Neural cell (in vitro differentiated cells): Measurements from ENCODE around the gene DGCR8. TPM values are rescaled to one million over a fixed set of nuclear protein-coding genes. Genes with fewer than 3 reads are reported as not detected.

Experiments
- H2AFZ ChIP-seq: fragments of 200-600, 300-800 bp; sonication (generic), shearing (Covaris generic); 2 replicates; pipeline ENCODE4 v1.6.0; 2014; ENCODE audit warnings: low read depth, mild to moderate bottlenecking, antibody characterized with exemption, low read length, moderate library complexity
- H3F3A ChIP-seq: fragments of 200-600 bp; shearing (Covaris generic); 2 replicates; pipeline ENCODE4 v1.6.1; 2016; ENCODE audit warnings: mild to moderate bottlenecking, moderate library complexity, mixed read lengths, antibody characterized with exemption, low read length; ENCODE audit not compliant: insufficient read depth, poor library complexity, severe bottlenecking
- H3K27ac ChIP-seq: fragments of 200-600, 300-800 bp; sonication (generic), shearing (Covaris generic); 2 replicates; pipeline ENCODE4 v1.5.1; 2014; ENCODE audit warnings: mild to moderate bottlenecking, low read length, moderate library complexity
- H3K27me3 ChIP-seq: fragments of 300-800, 200-600 bp; sonication (generic), shearing (Covaris generic); 2 replicates; pipeline ENCODE4 v1.6.0; 2014; ENCODE audit warnings: mild to moderate bottlenecking, low read depth, low read length, moderate library complexity; ENCODE audit not compliant: insufficient read depth
- H3K36me3 ChIP-seq: fragments of 300-800, 200-600 bp; sonication (generic), shearing (Covaris generic); 2 replicates; pipeline ENCODE4 v1.5.1; 2014; ENCODE audit warnings: mild to moderate bottlenecking, antibody characterized with exemption, low read length, moderate library complexity; ENCODE audit not compliant: insufficient read depth
- H3K4me2 ChIP-seq: fragments of 300-800, 200-600 bp; sonication (generic), shearing (Covaris generic); 2 replicates; pipeline ENCODE4 v1.6.0; 2014; ENCODE audit warnings: mild to moderate bottlenecking, low read length
- H3K4me3 ChIP-seq: fragments of 300-800, 200-600 bp; sonication (generic), shearing (Covaris generic); 2 replicates; pipeline ENCODE4 v1.5.1; 2014; ENCODE audit warnings: mild to moderate bottlenecking, low read length, moderate library complexity
- H3K79me2 ChIP-seq: fragments of 200-600 bp; shearing (Covaris generic); replicated peaks from 2 replicates; pipeline ENCODE4 v1.6.0; 2014; ENCODE audit warnings: mild to moderate bottlenecking, low read length, moderate library complexity; ENCODE audit not compliant: insufficient read depth
- H3K9ac ChIP-seq: fragments of 300-800, 200-600 bp; sonication (generic), shearing (Covaris generic); 2 replicates; pipeline ENCODE4 v1.6.1; 2016; ENCODE audit warnings: mild to moderate bottlenecking, low read length, mixed read lengths
- H3K9me2 ChIP-seq: fragments of 200-600 bp; shearing (Covaris generic); 2 replicates; pipeline ENCODE4 v1.6.1; 2016; ENCODE audit warnings: mild to moderate bottlenecking, low read length, mixed read lengths; ENCODE audit not compliant: insufficient read depth
- H3K9me3 ChIP-seq: fragments of 200-600, 300-800 bp; sonication (generic), shearing (Covaris generic); 2 replicates; pipeline ENCODE4 v1.6.1; 2016; ENCODE audit warnings: mild to moderate bottlenecking, mixed run types, low read length, moderate library complexity, mixed read lengths
- H4K20me1 ChIP-seq: fragments of 200-600 bp; shearing (Covaris generic); 2 replicates; pipeline ENCODE4 v1.6.1; 2016; ENCODE audit warnings: mild to moderate bottlenecking, mixed run types; ENCODE audit not compliant: insufficient read depth
- CTCF ChIP-seq: fragments of 450-650 bp; IDR thresholded peaks from 2 replicates; pipeline ENCODE4 v1.5.1; 2014; ENCODE audit warnings: antibody characterized with exemption, mild to moderate bottlenecking, moderate library complexity; ENCODE audit not compliant: poor library complexity, severe bottlenecking
- EP300 ChIP-seq: fragments of 450-650 bp; conservative IDR thresholded peaks from 2 replicates; pipeline ENCODE4 v1.6.1; 2014; ENCODE audit warnings: antibody characterized with exemption, mild to moderate bottlenecking, moderate library complexity; ENCODE audit not compliant: poor library complexity, severe bottlenecking
- EZH2 ChIP-seq: fragments of 200-600, 300-800 bp; shearing (Covaris generic), sonication (generic); IDR thresholded peaks from 2 replicates; pipeline ENCODE4 v1.6.1; 2014; ENCODE audit warnings: antibody characterized with exemption, low read length, borderline replicate concordance, mild to moderate bottlenecking; ENCODE audit not compliant: insufficient read depth, poor library complexity, severe bottlenecking
- MXI1 ChIP-seq: fragments of 450-650 bp; conservative IDR thresholded peaks from 2 replicates; pipeline ENCODE4 v1.6.1; 2014; ENCODE audit warnings: antibody characterized with exemption, mild to moderate bottlenecking; ENCODE audit not compliant: poor library complexity, severe bottlenecking
- POLR2AphosphoS5 ChIP-seq: IDR thresholded peaks from 2 replicates; pipeline ENCODE4 v1.6.1; 2012
- RAD21 ChIP-seq: fragments of 450-650 bp; conservative IDR thresholded peaks from 2 replicates; pipeline ENCODE4 v1.6.1; 2014; ENCODE audit warnings: antibody characterized with exemption, mild to moderate bottlenecking, moderate library complexity
- REST ChIP-seq: IDR thresholded peaks from 2 replicates; pipeline ENCODE4 v1.6.1; 2012; ENCODE audit warnings: borderline replicate concordance
- SMC3 ChIP-seq: fragments of 450-650 bp; conservative IDR thresholded peaks from 2 replicates; pipeline ENCODE4 v1.6.1; 2014; ENCODE audit warnings: antibody characterized with exemption, mild to moderate bottlenecking, moderate library complexity; ENCODE audit not compliant: poor library complexity
- TAF1 ChIP-seq: IDR thresholded peaks from 2 replicates; pipeline ENCODE4 v1.6.1; 2012; ENCODE audit warnings: low read depth
- polyA plus RNA-seq: library from polyadenylated mRNA; depleted of rRNA; stranded (reverse); fragments of >200 nt; gene quantifications from 2 replicates; pipeline ENCODE4 v1.2.3, GENCODE V29; 2014

DGCR8 gene
- polyA plus RNA-seq, 1 donor from 2014 or later: 48.9 TPM

- no peaks in the 10 kb centered on the region for H3K9me3 ChIP-seq
- no peaks in the 10 kb centered on the region for H3K9me2 ChIP-seq
- no peak overlapping the region for H3K9ac ChIP-seq
- no peak overlapping the region for H2AFZ ChIP-seq
- no peak overlapping the region for H3K27ac ChIP-seq
- no peaks in the 10 kb centered on the region for H3K79me2 ChIP-seq
- TF ChIP-seq EP300 (no peak), REST (no peak), POLR2AphosphoS5 (no peak), CTCF (no peak), MXI1 (no peak), SMC3 (no peak), RAD21 (no peak), TAF1 (no peak)
- no peaks in the 10 kb centered on the region for H3F3A ChIP-seq
- no peaks in the 10 kb centered on the region for H3K36me3 ChIP-seq
- no peaks in the 10 kb centered on the region for H4K20me1 ChIP-seq
- H3K4me3 ChIP-seq: no peak overlapping the region
- H3K4me2 ChIP-seq: no peak overlapping the region
- H3K27me3 ChIP-seq: no peaks in the 10 kb centered on the region
These were observed 54.0 kb downstream of the DGCR8 start for GRCh38 chr22:20133930-20134549.

- Histone ChIP-seq H3K27me3 (no peaks in the 10 kb centered on the region), H3K9me2 (no peaks in the 10 kb centered on the region), H3K4me3 (no peak overlapping the region), H3K27ac (no peak overlapping the region), H2AFZ (no peak overlapping the region), H3K79me2 (no peaks in the 10 kb centered on the region), H3K9me3 (no peaks in the 10 kb centered on the region), H3K36me3 (no peaks in the 10 kb centered on the region), H3K4me2 (no peak overlapping the region), H3F3A (no peaks in the 10 kb centered on the region), H3K9ac (no peak overlapping the region), H4K20me1 (no peaks in the 10 kb centered on the region)
- TF ChIP-seq POLR2AphosphoS5: no peak
- TF ChIP-seq EZH2: no peak
- no peak for TF ChIP-seq REST
- TF ChIP-seq TAF1: no peak
- no peak for TF ChIP-seq SMC3
- TF ChIP-seq CTCF: no peak
- no peak for TF ChIP-seq EP300
- no peak for TF ChIP-seq MXI1
- no peak for TF ChIP-seq RAD21
These were observed 55.2 kb downstream of the DGCR8 start for GRCh38 chr22:20135265-20135664.
